Endothelial cell (in vitro differentiated cells): Measurements from ENCODE around the gene TANGO2. TPM values are rescaled to one million over a fixed set of nuclear protein-coding genes. Genes with fewer than 3 reads are reported as not detected.

Experiments
- DNase-seq: peaks from one replicate; pipeline ENCODE4 v3.0.0; 2021; ENCODE audit warnings: low spot score
- H3K27ac Mint-ChIP-seq: one replicate; pipeline ENCODE4 v1.8.0; 2021; ENCODE audit warnings: mixed read lengths, inconsistent platforms; ENCODE audit not compliant: unreplicated experiment
- H3K27me3 Mint-ChIP-seq: one replicate; pipeline ENCODE4 v1.8.0; 2021; ENCODE audit warnings: mild to moderate bottlenecking, moderate library complexity, mixed read lengths, inconsistent platforms; ENCODE audit not compliant: unreplicated experiment
- H3K36me3 Mint-ChIP-seq: one replicate; pipeline ENCODE4 v1.8.0; 2021; ENCODE audit warnings: mild to moderate bottlenecking, low read depth, mixed read lengths, inconsistent platforms; ENCODE audit not compliant: unreplicated experiment
- H3K4me1 Mint-ChIP-seq: one replicate; pipeline ENCODE4 v1.8.0; 2021; ENCODE audit warnings: mild to moderate bottlenecking, mixed read lengths, inconsistent platforms; ENCODE audit not compliant: unreplicated experiment
- H3K4me3 Mint-ChIP-seq: one replicate; pipeline ENCODE4 v1.8.0; 2021; ENCODE audit warnings: mild to moderate bottlenecking, mixed read lengths, inconsistent platforms; ENCODE audit not compliant: unreplicated experiment
- H3K9me3 Mint-ChIP-seq: one replicate; pipeline ENCODE4 v1.8.0; 2021; ENCODE audit warnings: mixed read lengths, inconsistent platforms; ENCODE audit not compliant: unreplicated experiment
- total RNA-seq: library from RNA; stranded (reverse); fragmentation: NEBNext Ultra II Directional; extraction: Animal tissue kit (Norgen Biotek cat#: 25700); gene quantifications from one replicate; pipeline ENCODE4 v1.2.1, GENCODE V29; 2021; ENCODE audit not compliant: unreplicated experiment
- TF ChIP-seq, protein P1 (sequence below): fragments of 200-600 bp; sonication (generic); IDR thresholded peaks from one replicate; pipeline ENCODE4 v1.5.0; 2021; ENCODE audit warnings: antibody characterized with exemption; ENCODE audit not compliant: unreplicated experiment

TANGO2 gene
- total RNA-seq, 1 donor from 2014 or later, result 15.3 TPM

GRCh38 chr22:20036535-20037392, 15.9 kb downstream of the TANGO2 start:
- Mint-ChIP-seq H3K27ac (no peak overlapping the region), H3K4me3 (no peak overlapping the region), H3K36me3 (peaks cover 6% of the 10 kb centered on the region), H3K27me3 (peaks cover 4% of the 10 kb centered on the region), H3K4me1 (peaks cover 12% of the 10 kb centered on the region), H3K9me3 (no peaks in the 10 kb centered on the region)
- DNase-seq, result no peak
- TF ChIP-seq, protein P1, sequence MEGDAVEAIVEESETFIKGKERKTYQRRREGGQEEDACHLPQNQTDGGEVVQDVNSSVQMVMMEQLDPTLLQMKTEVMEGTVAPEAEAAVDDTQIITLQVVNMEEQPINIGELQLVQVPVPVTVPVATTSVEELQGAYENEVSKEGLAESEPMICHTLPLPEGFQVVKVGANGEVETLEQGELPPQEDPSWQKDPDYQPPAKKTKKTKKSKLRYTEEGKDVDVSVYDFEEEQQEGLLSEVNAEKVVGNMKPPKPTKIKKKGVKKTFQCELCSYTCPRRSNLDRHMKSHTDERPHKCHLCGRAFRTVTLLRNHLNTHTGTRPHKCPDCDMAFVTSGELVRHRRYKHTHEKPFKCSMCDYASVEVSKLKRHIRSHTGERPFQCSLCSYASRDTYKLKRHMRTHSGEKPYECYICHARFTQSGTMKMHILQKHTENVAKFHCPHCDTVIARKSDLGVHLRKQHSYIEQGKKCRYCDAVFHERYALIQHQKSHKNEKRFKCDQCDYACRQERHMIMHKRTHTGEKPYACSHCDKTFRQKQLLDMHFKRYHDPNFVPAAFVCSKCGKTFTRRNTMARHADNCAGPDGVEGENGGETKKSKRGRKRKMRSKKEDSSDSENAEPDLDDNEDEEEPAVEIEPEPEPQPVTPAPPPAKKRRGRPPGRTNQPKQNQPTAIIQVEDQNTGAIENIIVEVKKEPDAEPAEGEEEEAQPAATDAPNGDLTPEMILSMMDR, result no peak

- no peak for DNase-seq
- TF ChIP-seq, protein P1, result no peak
- Mint-ChIP-seq H3K27me3 (peaks cover 4% of the 10 kb centered on the region), H3K27ac (peak overlapping the region; percentile 38), H3K36me3 (peaks cover 6% of the 10 kb centered on the region), H3K9me3 (no peaks in the 10 kb centered on the region), H3K4me3 (peak overlapping the region; percentile 43), H3K4me1 (peaks cover 12% of the 10 kb centered on the region)
Measured at GRCh38 chr22:20037419-20037818, 16.5 kb downstream of the TANGO2 start.

DNA sequence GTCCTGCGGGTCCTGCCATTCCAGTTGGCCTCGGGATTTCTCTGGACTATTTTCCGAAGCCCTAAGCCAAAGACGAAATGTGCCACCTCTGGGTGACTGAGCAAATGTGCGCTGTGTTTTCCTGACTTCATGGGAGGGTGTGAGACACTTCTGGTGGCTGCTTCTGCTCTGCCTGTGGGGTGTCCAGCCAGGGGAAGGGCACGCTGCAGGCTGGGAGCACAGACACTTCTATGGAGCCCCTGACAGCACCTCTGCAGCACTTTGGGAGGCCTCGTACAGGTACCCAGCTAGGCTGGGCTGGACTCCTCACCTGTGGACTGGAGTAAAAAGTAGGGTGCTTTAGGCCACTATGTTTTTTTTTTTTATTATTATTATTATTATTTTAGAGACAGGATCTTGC, 17.7 kb downstream of the TANGO2 start:
- Mint-ChIP-seq H3K4me3 (no peak overlapping the region), H3K27me3 (peaks cover 4% of the 10 kb centered on the region), H3K27ac (no peak overlapping the region), H3K36me3 (peaks cover 6% of the 10 kb centered on the region), H3K4me1 (peaks cover 12% of the 10 kb centered on the region), H3K9me3 (no peaks in the 10 kb centered on the region)
- DNase-seq, result no peak
- TF ChIP-seq, protein P1, result no peak

DNA sequence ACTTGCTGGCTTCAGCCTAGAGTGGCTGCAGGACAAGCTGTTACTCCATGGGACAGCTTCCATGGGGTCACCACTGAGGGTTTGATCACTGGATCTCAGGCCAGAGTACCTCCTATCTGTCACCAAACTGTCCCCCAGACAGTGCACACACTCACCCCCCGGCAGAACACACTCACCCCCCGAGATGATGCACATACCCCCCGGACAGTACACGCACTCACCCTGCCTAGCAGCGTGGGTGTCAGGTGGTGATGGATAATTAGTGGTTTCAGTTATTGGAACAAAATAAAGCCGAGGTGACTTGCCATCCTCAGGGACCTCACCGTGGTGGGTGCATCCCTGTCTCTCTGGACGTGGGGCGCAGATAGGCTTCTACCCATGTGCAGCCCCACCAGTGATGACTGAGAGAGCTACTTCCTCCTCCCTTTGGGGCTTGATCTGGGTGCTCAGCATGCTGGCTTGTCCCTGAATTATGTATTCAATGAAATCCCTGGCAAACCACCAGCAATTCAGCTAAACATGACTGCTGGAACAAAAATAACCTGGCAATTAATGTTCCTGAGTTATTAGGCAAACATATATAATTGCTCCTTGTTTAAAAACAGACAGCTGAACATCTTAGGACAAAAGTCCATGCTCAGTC, 18.9 kb downstream of the TANGO2 start:
- Mint-ChIP-seq H3K4me1 (peaks cover 12% of the 10 kb centered on the region), H3K36me3 (peaks cover 6% of the 10 kb centered on the region), H3K27me3 (peaks cover 3% of the 10 kb centered on the region), H3K9me3 (no peaks in the 10 kb centered on the region), H3K27ac (no peak overlapping the region), H3K4me3 (peak overlapping the region; percentile 42)
- no peak for DNase-seq
- TF ChIP-seq, protein P1, result no peak
